K562 (cell line): ENCODE measurements around the gene RPS6KA2. TPM values are rescaled to one million over a fixed set of nuclear protein-coding genes. Genes with fewer than 3 reads are reported as not detected.

Source experiments
- CHD1 ChIP-seq: fragments of 200-600 bp; sonication (generic); IDR thresholded peaks from one replicate; pipeline ENCODE4 v1.6.1; 2012; ENCODE audit warnings: mild to moderate bottlenecking, moderate library complexity, low read length, inconsistent platforms
- CREBBP ChIP-seq: IDR thresholded peaks from one replicate; pipeline ENCODE4 v1.6.1; 2012; ENCODE audit warnings: low read depth, mild to moderate bottlenecking, control low read depth, inconsistent platforms, low read length
- CSDE1 ChIP-seq, 2 experiments: fragments of 450-650 bp; IDR thresholded peaks; 2 replicates each; pipeline ENCODE4 v1.6.1; 2016; ENCODE audit warnings: mild to moderate bottlenecking in 1 of 2
- EWSR1 ChIP-seq: fragments of 450-650 bp; IDR thresholded peaks from 2 replicates; pipeline ENCODE4 v1.6.1; 2018; ENCODE audit warnings: borderline replicate concordance, mild to moderate bottlenecking, low read depth, moderate library complexity; ENCODE audit not compliant: partially characterized antibody
- HES1 ChIP-seq: fragments of 450-650 bp; IDR thresholded peaks from 2 replicates; pipeline ENCODE4 v1.6.1; 2016; ENCODE audit warnings: low read depth, mild to moderate bottlenecking, moderate library complexity
- JUND ChIP-seq, 2 experiments: IDR thresholded peaks; 2 replicates in 1 of 2; 3 replicates in 1 of 2; pipeline ENCODE4 v1.6.1; 2011; ENCODE audit warnings: borderline replicate concordance in 2 of 2, low read depth in 2 of 2, low read length in 2 of 2, improper control_type of control experiment in 1 of 2, missing biosample characterization in 1 of 2, missing genetic modification characterization in 1 of 2, missing genetic modification reagents in 1 of 2
- KDM5B ChIP-seq: fragments of 200-600 bp; sonication (generic); IDR thresholded peaks from 2 replicates; pipeline ENCODE4 v1.6.1; 2012; ENCODE audit warnings: low read depth, mild to moderate bottlenecking, moderate library complexity, low read length, control low read depth, inconsistent platforms; ENCODE audit not compliant: insufficient replicate concordance
- MAFF ChIP-seq: IDR thresholded peaks from 2 replicates; pipeline ENCODE4 v1.6.1; 2012; ENCODE audit warnings: low read length, improper control_type of control experiment
- MAX ChIP-seq: sonication (generic); formaldehyde crosslinking; IDR thresholded peaks from 2 replicates; pipeline ENCODE4 v1.9.0; 2022; ENCODE audit warnings: mild to moderate bottlenecking, missing genetic modification reagents
- PTBP1 ChIP-seq: fragments of 200-400 bp; formaldehyde crosslinking; IDR thresholded peaks from 2 replicates; pipeline ENCODE4 v1.6.1; 2017; ENCODE audit warnings: low read depth, low read length
- ZNF318 ChIP-seq, 2 experiments: fragments of 450-650 bp; IDR thresholded peaks; 2 replicates each; pipeline ENCODE4 v1.6.1; 2016; ENCODE audit warnings: mild to moderate bottlenecking in 2 of 2, borderline replicate concordance in 1 of 2, low read depth in 1 of 2, moderate library complexity in 1 of 2
- ZNF436 ChIP-seq: fragments of 250-450, 450-650 bp; sonication (Bioruptor Pico); formaldehyde crosslinking; IDR thresholded peaks from 2 replicates; pipeline ENCODE4 v1.7.0; 2020; ENCODE audit warnings: mild to moderate bottlenecking
- ZNF639 ChIP-seq, 2 experiments: fragments of 200-800 bp in 1 of 2; sonication (Bioruptor generic) in 1 of 2; sonication (generic) in 1 of 2; formaldehyde crosslinking in 1 of 2; IDR thresholded peaks in 1 of 2; conservative IDR thresholded peaks in 1 of 2; 2 replicates each; pipeline versions ENCODE4 v1.5.0 to v1.6.1; 2016 to 2020; ENCODE audit warnings: missing compliant biosample characterization in 1 of 2, missing genetic modification characterization in 1 of 2, missing genetic modification reagents in 1 of 2
- polyA plus RNA-seq, 8 experiments: library from polyadenylated mRNA; depleted of rRNA in 4 of 8; stranded (reverse) in 5 of 8; unstranded in 3 of 8; fragments of >200 nt; fragmentation: Nextera tagmentation in 2 of 8; fragmentation: Illumina TruSeq in 1 of 8; extraction: Ambion mirVana in 2 of 8; extraction: Trizol in 1 of 8; gene quantifications; 2 replicates each; pipeline versions ENCODE4 v1.2.1 to v1.2.3, GENCODE V29; 2011 to 2014; ENCODE audit warnings: inconsistent platforms in 1 of 8, missing spikeins in 1 of 8
- total RNA-seq, 7 experiments: library from RNA; depleted of rRNA in 6 of 7; stranded (reverse); fragments of >200 nt in 6 of 7; fragmentation: Illumina TruSeq in 2 of 7; extraction: Trizol in 2 of 7; gene quantifications; 2 replicates each; pipeline versions ENCODE4 v1.2.1 to v1.2.3, GENCODE V29; 2011 to 2021; ENCODE audit warnings: low replicate concordance in 1 of 7

Gene RPS6KA2
- total and polyA plus RNA-seq, 9 of the 15 experiments (the other 6 are each of a cell fraction or from before 2014, with no cell fraction given) = 0.29 to 1.00 (median 0.53) TPM

- TF ChIP-seq ZNF318 (IDR thresholded peaks at IDR 0.05; ENCODE audit: borderline replicate concordance in 1 of 2, low read depth in 1 of 2) (peak in 1 of 2 experiments; percentile 76; a peak in 2 of 4 replicates), MAFF (peak; percentile 72), MAX (CRISPR knock-in tag) (no peak), KDM5B (no peak), EWSR1 (no peak), HES1 (no peak), CREBBP (no peak), CSDE1 (IDR thresholded peaks at IDR 0.05) (no peak), ZNF436 (CRISPR knock-in tag) (no peak), CHD1 (no peak), PTBP1 (no peak), ZNF639 (CRISPR knock-in tag; conservative IDR thresholded peaks at IDR 0.05 in 1 of 2, IDR thresholded peaks at IDR 0.05 in 1 of 2) (no peak), JUND (IDR thresholded peaks at IDR 0.05; ENCODE audit: borderline replicate concordance, low read depth, low read length) (peak; percentile 77; the same call in 1 of the 2 replicates), JUND (tag; IDR thresholded peaks at IDR 0.05; ENCODE audit: borderline replicate concordance, low read depth, low read length) (peak; percentile 63; the same call in 1 of the 3 replicates)
Observed at GRCh38 chr6:166633732-166634535, 6.9 kb upstream of the RPS6KA2 start (continued).
